Measurements from ENCODE around the gene CDCA4.
A peak's percentile ranks its signal among the peaks of the same experiment; 100 is the strongest.
"Not testable (repeated sequence)": the region's sequence is repeated elsewhere in the genome, so short reads cannot be mapped to it uniquely, and the experiment has no call there.

CDCA4 gene

DNA sequence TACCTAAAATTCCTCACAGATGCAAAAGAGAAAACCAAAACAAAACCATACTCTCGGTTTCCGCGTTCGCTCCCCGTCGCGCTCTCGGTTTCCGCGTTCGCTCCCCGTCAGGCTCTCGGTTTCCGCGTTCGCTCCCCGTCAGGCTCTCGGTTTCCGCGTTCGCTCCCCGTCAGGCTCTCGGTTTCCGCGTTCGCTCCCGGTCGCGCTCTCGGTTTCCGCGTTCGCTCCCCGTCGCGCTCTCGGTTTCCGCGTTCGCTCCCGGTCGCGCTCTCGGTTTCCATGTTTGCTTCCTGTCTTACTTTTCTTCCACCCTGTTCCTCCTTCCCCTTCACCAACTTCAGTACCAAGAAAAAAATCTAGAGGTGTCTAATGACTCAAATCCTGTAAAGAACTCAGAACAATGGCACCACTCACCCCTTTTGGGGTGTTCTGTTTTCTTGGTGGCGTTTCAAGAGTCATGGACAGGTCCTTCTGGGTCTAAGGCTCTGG is 12.6 kb upstream of the CDCA4 start:
- not testable (repeated sequence) for DNase-seq (ENCODE audit: low read depth)

DNA sequence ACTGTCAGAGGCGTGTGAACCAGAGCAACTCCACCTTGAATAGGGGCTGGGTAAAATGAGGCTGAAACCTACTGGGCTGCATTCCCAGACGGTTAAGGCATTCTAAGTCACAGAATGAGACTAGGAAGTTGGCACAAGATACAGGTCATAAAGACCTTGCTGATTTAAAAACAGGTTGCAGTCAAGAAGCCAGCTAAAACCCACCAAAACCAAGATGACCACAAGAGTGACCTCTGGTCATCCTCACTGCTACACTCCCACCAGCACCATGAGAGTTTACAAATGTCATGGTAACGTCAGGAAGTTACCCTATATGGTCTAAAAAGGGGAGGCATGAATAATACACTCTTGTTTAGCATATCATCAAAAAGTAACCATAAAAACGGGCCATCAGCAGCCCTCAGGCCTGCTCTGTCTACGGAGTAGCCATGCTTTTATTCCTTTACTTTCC is 11.6 kb upstream of the CDCA4 start:
- not testable (repeated sequence) for DNase-seq (ENCODE audit: low read depth)

DNA sequence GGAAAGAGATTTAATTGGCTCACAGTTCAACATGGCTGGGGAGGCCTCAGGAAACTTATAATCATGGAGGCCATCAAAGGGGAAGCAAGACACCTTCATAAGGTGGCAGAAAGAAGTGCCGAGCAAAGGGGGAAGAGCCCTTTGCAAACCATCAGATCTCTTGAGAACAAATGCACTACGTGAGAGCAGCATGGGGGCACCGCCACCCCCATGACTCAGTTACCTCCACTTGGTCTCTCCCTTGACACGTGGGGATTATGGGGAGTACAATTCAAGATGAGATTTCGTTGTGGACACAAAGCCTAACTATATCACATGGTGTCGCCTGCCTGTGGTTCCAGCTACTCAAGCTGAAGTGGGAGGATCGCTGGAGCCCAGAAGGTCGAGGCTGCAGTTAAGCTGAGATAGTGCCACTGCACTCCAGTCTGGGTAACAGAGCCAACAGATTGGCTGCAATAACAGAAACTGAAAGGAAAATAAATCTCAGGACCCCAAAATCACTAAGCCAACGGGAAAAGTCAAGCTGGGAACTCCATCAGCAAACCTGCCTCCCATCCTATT is 10.0 kb upstream of the CDCA4 start:
- no peak for DNase-seq (ENCODE audit: low read depth)

DNA sequence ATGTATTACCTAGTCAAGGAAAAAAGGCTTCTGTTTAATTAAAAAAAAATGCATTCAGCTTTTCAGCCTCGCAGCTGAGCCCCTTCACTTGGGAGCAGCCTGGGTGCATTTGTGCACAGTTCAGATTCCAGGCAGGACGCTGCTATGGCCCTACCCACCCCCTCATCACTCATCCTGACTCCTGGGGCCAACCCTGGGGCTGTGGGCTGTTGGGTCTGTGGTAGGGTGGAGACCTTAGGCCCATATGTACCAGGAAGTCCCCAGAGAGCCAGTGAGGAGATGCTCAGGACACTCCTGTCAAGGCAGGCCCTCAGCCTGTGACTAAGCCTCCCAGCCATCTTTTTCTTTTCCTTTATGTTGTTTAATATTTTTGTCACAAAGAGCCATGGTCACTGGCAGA is 9.3 kb upstream of the CDCA4 start:
- DNase-seq (ENCODE audit: low read depth): no peak

DNA sequence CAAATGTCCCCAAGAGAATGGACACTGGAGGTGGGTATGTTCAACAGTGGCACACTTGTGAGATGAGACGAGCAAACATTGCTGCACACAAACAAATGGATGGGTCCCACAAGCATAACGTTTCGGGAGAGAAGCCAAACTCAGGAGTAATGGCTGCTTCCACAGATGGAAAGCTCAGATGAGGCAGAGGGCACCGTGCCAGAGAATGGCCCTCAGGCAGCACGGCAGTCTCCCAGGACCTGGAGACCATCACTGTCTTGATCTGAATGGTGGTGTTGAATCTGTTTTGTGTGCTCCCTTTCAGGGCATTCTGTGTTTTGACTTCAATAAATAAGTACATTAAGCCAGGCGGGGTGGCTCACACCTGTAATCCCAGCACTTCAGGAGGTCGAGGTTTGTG is 8.5 kb upstream of the CDCA4 start:
- DNase-seq (ENCODE audit: low read depth): no peak

DNA sequence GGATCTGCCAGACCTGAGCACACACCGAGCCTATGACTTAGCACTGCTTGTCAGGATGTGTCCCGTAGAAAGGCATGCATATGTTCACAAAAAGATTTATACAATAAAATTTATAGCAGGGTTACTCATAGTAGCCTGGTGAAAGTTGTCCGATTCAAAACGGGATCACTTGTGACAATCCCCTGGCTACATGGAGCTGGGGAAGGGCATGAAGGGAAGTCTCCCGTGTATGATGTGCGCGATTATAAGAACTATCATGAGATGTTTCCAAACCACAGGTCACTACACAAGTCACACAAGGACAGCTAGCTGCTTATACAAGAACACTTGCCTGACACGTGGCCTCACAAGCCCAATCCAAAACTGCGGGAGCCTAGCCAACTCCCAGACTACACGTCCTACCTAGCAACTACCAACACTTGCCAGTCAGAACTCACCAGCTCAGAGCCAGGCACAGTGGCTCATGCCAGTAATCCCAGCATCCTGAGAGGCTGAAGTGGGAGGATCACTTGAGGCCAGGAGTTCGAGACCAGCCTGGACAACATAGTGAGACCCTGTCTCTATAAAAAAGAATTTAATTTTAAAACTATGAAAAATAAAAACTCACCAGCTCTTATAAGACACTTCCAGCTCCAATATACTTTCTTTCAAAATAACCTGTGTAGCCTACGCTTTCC is 7.5 kb upstream of the CDCA4 start:
- DNase-seq (ENCODE audit: low read depth): no peak

DNA sequence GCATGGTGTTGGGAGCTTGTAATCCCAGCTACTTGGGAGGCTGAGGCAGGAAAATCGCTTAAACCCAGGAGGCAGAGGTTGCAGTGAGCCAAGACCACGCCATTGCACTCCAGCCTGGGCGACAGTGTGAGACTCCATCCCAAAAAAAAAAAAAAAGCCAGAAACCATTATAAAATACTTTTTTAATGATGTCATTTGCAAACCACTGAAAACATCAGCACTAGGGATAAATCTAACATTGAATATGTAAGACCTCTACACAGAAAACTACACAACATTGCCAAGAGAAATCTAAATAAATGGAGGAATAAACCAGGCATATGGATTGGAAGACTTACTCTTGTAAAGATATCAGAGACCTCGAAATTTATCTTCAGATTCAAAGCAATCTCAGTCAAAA is 6.8 kb upstream of the CDCA4 start:
- DNase-seq (ENCODE audit: low read depth): not testable (repeated sequence)

DNA sequence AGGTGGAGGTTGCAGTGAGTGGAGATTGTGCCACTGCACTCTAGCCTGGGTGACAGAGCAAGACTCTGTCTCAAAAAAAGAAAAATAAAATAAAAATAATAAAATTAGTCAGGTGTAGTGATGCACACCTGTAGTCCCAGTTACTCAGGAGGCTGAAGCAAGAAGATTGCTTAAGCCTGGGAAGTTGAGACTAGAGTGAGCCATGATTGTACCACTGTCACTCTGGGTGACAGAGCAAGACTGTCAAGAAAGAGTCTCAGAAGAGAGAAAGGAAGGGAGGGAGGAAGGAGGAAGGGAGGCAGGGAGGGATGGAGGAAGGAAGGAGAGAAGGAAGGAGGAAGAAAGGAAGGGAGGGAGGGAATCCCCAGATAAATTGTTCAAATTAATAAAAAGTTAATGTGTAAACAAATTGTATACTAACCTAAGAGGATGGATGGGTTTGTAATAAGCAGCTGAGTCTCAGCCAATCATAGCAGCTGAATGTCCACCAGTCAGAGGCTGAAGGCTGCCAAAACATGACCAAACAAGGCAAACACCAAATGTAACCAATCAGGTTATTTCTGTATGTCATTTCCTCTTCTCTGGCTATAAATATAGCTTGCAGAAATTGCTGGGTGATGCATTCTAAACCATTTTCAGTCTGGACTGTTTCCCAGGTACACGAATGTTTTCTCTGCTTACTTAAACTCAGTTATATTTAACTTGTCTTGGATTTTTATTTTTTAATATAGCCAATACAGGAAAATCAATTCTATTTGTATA is 6.1 kb upstream of the CDCA4 start:
- no peak for DNase-seq (ENCODE audit: low read depth)

DNA sequence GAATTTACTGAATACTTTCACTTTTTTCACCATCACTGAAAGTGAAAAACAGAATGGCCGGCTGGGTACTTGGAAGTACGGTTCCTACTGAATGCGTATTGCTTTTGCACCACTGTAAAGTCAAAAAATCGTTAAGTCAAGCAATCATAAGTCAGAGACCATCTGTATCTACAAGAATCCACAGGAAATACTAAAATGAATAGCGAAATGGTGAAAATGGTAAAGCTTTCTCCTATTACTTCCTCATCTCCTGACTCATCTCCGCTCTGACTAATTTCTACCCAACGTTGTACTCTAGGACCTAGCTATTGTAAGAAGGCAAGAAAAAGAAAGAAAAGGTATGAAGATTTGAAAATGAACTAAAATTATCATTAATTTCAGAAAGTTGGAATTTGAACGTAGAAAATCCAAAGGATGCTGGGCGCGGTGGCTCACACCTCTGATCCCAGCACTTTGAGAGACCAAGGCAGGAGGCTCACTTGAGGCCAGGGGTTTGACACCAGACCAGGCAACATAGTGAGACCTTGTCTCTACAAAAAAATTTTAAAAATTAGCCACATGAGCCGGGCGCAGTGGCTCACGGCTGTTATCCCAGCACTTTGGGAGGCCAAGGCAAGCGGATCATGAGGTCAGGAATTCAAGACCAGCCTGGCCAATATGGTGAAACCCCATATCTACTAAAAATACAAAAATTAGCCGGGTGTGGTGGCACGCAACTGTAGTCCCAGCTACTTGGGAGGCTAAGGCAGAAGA is 5.3 kb upstream of the CDCA4 start:
- no peak for DNase-seq (ENCODE audit: low read depth)

DNA sequence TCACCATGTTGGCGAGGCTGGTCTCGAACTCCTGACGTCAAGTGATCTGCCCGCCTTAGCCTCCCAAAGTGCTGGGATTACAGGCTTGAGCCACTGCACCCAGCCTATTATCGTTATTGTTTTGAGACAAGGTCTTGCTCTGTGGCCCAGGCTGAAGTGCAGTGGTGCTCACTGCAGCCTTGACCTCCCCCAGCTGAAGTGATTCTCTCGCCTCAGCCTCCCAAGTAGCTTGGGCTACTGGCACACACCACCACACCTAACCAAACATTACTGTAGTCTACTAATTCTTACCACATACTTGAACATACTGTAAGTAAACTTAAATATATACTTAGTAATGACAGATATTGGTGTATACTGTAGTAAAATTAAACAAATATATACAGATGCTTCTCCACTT is 4.5 kb upstream of the CDCA4 start:
- DNase-seq (ENCODE audit: low read depth): no peak

DNA sequence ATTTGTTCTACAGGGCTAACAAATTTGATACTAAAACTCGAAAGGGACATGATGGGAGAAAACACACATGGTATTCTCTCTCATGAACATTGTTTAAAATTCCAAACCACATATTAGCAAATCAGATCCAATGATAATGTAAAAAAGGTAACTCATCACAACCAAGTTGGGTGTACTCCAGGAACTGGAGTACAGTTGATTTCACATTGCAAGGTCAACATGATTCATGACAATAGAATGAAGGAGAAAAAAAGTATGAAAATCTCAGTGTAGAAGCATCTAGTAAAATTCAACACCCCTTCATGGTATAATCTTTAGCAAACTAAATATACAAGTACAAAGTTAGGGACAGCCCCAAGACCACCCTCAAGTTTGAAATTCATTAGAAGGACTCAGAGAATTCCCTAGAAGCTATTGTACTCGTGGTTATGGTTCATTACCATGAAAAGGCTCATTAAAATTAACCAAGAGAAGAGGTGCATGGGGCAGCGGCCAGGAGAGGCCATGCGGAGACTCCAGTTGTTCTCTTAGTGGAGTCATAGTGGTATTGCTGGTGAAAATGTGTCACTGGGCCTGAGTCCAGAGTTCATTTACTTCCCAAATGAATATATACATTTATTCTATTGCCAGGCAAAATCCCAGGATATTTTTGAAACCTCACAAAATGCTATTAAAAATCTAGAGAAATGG is 3.1 kb upstream of the CDCA4 start:
- no peak for DNase-seq (ENCODE audit: low read depth)

DNA sequence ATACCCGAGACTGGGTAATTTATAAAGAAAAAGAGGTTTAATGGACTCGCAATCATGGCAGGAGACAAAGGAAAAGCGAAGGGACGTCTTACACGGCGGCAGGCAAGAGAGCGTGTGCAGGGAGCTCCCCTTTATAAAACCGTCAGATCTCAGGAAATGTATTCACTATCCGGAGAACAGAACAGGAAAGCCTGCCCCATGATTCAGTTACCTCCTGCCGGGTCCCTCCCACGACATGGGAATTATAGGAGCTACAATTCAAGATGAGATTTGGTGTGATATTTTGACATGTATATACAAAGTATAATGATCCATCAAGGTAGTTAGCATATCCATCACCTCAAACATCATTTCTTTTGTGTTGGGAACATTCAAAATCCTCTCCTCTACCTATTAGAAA is 2.3 kb upstream of the CDCA4 start:
- no peak for DNase-seq (ENCODE audit: low read depth)

DNA sequence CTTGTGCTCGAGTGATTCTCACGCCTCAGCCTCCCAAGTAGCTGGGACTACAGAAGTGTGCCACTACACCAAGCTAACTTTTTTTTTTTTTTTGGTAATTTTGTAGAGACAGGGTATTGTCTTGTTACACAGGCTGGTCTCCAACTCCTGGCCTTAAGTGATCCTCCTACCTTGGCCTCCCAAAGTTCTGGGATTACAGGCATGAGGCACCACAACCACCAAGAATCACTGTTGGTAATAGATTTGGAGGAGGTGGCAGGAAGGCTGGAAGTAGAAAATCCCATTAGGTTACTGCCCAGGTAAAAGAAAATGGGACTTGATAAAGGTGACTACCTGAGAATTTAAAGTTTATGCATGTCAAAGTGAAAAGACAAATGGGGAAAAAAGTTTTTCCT is 1.4 kb upstream of the CDCA4 start:
- no peak for DNase-seq (ENCODE audit: low read depth)

DNA sequence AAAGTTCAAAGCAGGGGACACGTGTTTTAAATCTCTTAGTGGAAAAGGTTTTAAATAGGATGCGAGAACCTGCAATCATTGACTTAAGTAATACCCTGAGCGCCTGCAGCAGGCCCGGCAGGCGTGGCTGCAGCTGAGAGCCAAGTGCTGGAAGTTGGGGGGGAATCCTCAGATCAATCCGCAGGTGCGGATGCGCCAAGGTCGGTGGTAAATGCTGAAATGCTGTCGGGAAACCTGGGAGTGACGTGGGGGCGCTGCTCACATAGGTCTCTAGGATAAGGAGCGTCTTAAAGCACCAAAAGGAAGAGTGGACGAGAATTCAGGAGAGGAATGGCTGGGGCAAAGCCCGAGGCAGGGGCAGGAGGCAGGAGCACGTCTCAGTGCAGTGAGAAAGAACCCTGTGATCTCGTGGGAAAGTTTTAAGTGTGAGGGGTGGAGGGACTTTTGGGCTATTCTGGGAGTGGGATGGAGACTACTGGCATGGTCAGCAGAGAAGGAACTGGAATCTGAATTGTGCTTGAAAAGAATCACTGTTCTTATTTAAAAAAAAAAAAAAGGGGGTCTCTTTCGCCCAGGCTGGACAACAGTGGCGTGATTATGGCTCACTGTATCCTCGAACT is 883 bp upstream of the CDCA4 start:
- no peak for DNase-seq (ENCODE audit: low read depth)

DNA sequence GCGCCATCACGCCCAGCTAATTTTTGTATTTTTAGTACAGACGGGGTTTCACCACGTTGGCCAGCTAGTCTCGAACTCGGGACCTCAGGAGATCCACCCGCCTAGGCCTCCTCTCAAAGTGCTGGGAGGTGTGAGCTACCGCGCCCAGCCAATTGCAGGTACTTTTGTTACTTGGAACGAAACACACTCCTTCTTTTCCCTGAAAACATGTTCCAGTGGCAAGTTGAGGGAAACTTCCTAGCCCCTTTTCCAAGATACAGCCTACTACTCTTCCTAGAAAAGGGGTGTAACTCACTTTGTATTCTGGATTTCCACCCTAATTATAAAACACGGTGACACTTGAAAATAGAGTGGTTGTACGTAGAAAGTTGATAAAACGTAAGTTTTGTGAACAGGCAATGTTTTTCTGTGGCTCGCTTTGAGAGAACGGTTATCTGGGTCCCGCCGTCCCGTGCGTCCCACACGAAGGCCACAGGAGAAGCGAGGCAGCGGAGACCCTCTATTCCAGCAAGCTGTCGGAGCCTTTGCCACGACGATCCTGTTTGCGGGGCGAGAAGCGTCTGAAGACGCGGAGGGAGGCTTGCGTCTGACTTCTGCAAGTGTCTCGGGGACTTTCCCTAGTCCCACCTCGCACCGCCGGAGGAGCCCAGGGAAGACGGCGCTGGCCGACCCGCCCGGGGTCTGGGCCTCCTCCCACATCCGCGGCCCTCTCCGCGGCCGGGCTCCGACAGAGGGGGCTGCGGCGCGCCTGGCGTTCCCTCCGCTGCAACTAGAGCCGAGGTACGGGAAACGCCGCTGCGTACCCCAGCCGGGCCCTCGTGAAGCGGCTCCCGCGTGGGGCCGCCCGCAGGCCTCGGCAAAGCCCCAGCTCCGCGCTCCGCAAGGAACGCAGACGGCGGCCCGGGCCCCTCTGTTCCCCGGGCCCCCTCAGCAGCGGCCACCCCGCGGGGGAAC is 745 bp downstream of the CDCA4 start:
- DNase-seq (ENCODE audit: low read depth): peak; percentile 54

DNA sequence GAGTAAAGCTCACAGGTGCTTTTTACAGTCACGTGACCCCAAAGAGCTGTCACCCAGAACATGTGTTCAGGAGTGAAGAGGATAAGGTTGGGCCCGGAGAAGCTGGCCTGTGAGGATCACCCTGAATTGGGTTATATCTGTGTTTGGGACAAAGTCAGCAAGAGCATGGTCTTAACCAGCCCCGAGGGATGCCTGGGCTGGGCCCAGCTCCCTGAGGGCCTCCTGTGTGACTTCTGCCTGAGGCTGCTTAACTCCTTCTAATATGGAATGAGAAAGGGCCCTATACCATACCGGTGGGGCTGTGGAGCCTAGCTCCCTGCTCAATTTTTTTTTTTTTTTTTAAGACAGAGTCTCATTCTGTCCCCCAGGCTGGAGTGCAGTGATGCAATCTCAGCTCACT is 2.5 kb downstream of the CDCA4 start:
- DNase-seq (ENCODE audit: low read depth): no peak

DNA sequence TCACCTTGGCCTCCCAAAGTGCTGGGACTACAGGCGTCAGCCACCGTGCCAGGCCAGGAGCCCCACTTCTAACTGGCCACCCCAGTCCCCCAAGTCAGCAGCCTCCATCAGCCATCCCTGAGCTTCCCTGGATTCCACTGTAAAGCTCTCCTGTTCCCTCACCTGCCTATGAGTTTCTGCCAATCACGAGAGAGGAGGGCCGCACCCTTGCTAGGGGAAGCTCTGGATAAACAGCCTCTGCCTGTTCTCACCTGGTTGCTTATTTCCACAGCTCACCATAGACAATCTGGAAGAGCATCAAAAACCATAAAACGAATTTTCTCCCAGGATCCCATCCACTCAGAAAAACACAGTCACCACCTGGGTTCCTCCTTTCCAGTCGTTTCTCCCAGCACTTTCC is 5.0 kb downstream of the CDCA4 start:
- no peak for DNase-seq (ENCODE audit: low read depth)

DNA sequence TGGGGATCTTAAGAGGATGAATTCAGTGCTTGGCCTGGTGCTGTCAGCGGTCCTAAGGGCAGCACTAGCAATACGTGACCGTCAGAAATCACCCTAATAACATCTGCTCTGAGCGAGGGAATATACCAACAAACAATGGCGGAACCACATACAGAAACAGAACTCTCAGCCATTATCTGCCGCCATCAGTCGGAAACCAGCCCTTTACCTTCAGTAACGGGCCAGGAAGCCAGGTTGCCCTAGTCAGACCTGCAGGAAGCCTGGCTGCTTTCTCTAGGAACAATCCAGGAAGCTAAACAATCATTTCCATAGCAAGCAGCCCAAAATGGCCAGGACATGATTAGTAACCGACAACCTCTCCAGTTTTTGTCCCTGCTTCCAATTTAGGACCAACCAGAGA is 5.6 kb downstream of the CDCA4 start:
- DNase-seq (ENCODE audit: low read depth): no peak

DNA sequence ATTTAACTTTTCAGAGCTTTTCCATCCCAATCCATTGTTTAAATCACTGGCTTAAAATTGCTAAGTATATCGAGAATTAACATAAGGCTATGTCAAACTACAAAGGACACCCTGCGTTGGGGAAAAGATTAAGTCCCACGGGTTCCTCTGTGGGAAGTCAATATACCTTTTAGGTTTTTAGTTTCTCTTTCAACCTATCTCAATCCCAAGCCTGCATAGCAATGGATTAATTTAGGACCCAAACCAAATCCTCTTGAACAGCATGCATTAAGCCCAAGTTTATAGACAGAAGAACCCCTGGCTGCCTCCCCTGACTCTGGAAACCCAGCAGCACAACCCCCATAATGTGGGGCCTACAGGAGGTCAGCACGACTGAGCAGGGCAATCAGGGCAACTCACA is 6.3 kb downstream of the CDCA4 start:
- no peak for DNase-seq (ENCODE audit: low read depth)

DNA sequence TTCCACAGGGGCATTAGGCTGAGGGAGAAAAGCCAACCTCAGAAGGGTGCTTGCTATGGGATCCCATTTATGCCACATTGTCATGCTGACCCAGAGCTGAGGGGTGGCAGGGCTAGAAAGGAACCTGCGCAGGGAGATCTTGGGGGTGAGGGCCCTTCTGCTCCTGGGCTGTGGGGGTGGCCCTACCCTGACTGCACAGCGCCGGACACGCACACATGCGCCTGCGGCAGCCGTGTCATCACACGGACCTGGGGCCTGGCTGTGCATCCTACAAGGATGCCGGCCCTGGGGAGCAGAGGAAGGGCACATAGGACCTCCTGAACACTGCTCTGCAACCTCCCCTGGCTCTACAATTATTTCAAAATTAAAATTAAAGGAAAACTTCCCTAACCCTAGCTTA is 6.9 kb downstream of the CDCA4 start:
- DNase-seq (ENCODE audit: low read depth): no peak
